Stimulated activated CD4-positive, alpha-beta T cell treated with anti-CD3 and anti-CD28 coated beads, Interleukin-4, amount 100 ng/mL, for 48 hours (primary cell): ENCODE measurements around the gene COX5B.
"Not testable (repeated sequence)": the region's sequence is repeated elsewhere in the genome, so short reads cannot be mapped to it uniquely, and the experiment has no call there.

Source experiments
- DNase-seq, 2 donors: peaks; one replicate each; pipeline ENCODE4 v3.0.0-alpha.2; 2020; ENCODE audit warnings: low read depth in 2 of 2

Gene COX5B, protein sequence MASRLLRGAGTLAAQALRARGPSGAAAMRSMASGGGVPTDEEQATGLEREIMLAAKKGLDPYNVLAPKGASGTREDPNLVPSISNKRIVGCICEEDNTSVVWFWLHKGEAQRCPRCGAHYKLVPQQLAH

DNA sequence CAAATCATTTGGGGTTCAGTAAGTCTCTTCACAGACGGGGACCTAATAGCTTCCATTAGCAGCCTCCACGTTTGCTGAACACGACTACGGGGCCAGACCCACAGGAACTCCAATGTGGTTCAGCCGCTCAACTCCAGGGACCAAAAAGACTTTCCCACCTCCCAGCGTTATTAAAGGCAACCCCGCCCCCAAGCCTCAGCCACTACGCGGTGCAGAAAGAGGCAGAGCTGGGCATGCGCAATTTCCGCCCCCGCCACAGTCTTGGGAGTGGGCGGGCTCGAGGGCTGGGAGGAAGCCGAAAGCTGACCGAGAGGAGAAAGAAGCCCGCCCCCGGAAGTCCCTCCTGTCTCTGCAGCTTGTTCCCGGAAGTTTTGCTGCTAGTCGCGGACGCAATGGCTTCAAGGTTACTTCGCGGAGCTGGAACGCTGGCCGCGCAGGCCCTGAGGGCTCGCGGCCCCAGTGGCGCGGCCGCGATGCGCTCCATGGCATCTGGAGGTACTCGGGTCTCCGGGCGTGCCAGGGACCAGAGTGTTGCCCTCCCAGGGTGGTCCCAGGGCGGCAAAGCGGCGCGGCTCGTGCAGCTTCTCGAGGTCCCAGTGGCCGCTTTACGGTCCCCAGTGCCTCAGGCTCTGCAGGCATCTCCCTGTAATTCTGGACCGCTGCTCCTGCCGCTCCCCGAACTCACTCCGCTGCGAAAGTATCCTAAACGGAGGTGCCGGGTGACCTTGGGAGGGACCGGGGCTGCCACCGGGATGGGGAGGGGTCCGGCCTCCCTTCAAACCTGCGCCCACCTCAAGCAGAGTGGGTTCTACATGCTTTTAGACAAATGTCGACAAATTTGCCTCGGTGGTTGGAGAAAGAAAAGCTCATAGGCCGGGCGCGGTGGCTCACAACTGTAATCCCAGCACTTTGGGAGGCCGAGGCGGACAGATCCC lies at the start of gene COX5B:
Gene COX5B (plus strand): TSS at position 368 of the 935 bp plus-strand sequence. CDS start 25 bp downstream, at position 393.
- peak; percentile 98 for DNase-seq

DNA sequence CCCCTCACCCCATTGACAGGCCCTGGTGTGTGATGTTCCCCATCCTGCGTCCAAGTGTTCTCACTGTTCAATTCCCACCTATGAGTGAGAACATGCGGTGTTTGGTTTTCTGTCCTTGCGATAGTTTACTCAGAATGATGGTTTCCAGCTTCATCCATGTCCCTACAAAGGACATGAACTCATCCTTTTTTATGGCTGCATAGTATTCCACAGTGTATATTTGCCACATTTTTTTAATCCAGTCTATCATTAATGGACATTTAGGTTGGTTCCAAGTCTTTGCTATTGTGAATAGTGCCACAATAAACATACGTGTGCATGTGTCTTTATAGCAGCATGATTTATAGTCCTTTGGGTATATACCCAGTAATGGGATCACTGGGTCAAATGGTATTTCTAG lies 49.7 kb upstream of the COX5B start:
- not testable (repeated sequence) for DNase-seq

DNA sequence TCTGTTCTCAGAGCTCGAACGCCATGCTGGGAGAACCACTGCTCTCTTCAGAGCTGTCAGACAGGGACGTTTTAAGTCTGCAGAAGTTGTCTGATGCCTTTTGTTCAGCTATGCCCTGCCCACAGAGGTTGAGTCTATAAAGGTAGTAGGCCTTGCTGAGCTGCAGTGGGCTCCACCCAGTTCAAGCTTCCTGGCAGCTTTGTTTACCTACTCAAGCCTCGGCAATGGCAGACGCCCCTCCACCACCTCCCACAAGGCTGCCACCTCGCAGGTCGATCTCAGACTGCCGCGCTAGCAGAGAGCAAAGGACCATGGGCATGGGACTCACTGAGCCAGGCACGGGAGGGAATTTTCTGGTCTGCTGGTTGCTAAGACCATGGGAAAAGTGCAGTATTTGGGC lies 44.3 kb upstream of the COX5B start:
- DNase-seq: not testable (repeated sequence)

DNA sequence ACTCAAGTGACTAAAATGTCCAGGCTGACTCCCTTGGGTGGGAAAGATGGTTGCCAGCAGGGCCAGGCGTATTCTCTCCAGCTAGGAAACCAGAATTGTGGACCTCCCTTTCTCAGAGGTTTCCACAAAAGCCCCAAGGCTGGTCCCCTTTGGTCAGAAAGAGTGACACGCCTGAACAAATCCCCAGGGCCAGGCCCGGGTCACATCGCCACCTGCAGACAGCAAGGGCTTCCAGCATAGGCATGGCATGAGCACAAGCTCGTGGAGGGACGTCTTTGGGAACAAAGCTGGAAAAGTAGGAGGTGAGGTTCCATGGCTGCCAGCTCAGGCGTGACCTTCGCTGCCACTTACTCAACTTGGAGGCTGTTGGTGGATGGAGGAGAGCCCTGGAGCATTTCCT lies 40.8 kb upstream of the COX5B start:
- DNase-seq: not testable (repeated sequence)

DNA sequence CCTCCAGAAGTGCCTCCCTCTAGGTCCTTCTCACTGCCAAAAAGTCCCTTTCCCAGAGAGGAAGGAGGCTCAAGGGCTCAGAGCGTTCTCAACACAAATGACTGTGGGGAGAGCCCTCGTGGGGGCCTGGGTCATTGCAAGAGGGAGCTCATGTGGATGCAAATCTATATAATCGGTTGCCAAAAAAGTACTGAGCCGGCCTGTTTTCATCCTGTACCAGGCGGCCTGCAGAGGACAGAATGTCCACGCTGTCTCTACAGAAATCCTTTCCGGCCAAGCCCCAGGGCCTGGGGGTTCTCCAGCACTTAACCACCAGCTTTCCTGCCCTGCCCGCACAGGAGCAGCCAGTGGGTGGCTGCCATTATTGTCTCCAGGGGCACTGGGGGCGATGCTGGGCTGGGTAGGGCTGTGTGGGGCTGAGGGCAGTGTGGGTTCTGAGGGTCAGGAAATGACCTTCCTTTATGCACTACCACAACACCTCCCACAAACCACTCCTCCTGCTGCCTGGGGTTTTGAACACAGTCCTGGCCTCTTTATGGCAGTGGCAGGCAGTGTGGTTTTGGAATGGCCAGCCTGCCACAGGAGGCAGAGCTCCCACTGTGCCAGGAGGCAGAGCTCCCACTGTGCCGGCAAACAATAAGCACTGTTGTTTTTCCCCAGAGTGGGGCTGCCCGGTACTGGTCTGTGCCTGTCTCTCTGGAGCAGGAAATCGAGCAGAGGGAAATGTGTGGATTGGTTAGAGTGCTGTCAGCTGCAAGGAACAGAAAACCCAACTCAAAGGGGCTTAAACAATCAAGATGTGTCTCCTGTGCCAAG lies 40.1 kb upstream of the COX5B start:
- not testable (repeated sequence) for DNase-seq

DNA sequence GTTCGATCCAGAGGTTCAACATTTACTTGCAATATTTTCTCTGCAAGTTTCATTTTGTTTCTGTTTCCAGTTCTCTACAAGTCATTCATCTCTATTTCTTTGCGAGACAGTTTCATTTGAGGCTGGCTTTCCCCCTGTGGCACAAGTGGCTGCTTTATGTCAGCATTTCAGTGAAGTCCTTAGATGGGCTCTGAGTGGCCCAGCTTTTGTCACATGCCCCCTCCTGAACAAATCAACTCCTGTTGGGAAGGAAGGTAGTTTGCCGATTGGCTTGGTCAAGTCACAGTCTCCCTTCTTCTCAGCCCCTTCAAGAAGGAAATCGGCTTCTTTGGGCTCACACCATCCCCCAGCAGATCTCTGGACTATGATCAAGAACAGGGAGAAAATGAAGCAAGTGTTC lies 37.1 kb upstream of the COX5B start:
- DNase-seq: not testable (repeated sequence)

DNA sequence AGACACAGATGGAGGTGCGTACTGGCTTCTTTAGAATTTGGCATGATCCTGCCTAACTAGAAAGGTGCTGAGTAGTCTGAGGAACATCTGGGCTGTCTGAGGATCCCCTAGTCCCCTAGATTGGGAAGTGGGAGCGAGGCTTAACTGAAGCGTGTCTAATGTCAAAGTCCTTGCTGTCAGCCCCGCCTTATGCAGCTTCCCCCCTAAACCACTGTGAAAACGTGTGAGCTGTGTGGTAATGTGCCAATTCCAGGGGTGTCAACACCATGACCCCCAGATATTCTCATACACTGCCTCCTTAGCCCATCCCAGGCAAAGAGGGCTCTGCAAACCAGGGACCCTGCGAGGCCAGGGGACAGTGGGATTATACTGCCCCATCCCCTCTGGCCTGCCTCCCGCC lies 34.0 kb upstream of the COX5B start:
- not testable (repeated sequence) for DNase-seq

DNA sequence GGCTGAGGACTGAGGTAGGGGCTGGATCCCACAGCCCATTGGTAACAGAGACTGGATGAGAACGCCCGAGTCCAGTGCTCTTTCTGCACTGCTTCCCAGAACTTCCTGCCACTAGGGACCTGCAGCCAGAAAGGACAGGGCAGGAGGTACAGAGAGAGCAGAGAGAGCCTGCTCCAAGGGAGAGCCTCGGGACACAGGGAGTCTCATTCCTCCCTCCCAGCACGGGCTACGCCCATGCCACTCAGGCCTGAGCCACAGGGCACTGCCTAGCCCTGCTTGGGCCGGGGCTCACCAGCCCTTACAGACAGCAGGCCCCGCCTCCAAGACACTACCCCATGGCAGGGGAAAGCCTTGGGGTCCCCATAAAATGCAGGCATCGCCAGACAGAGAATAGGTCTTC lies 30.1 kb upstream of the COX5B start:
- DNase-seq: not testable (repeated sequence)

DNA sequence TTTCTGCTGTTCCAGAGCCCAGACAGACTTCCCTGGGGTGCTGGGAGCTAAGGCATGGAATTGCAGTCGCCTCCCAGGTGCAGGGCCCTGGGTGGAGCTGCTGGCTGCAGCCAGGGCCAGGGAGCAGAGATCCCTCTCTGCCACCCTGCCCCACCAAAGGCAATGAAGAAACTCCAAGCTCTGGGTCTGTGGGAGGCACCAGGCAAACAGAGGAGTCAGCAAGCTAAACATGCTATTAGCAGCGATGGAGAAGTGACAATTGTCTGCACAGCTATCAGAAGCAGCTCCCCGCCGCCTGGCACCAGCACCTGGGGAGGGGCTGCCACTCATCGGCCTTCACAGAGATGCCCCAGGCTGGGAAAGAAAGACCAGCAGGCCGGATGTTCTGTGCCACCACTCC lies 28.0 kb upstream of the COX5B start:
- no peak for DNase-seq

DNA sequence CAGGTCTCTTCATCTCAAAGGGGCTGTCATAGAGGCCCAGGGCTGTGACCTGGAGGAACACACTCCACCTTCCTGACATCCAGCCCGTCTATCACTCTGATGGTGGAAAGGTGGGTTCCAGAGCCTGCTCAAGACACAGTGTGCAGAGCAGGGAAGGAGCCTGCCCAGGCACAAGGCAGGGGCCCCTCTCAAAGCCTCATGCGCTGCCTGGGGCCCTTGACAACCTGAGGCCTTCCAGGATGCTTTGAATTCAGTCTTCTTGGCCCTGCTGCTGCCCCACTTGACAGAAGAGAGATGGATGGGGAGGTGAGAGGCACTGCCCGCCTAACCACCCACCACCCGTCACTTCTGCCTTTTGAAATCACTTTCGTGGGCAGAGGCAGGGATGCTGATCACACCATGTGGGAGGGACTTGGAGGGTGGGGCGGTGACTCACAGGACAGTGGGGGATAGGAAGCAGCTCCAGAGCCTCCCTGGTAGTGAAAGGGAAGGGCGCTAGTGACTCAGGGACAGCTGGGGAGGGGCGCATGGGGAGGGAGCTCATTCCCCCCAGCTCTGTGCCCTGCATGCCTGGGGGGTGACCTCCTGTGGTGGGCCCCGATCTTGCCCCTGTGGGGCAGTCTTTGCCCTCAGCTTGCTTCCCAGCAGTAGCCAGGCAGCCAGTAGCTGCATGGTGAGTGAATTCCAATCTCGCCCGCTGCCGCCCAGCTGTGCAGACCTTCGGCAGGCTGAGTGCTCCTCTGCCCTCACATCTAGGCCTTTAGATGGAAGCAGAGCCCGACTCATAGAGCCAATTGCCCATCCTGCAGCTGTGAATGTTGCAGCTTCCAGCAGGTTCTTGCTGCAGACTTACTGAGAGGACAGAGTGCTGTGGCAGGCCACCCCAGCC lies 26.7 kb upstream of the COX5B start:
- DNase-seq: not testable (repeated sequence)

DNA sequence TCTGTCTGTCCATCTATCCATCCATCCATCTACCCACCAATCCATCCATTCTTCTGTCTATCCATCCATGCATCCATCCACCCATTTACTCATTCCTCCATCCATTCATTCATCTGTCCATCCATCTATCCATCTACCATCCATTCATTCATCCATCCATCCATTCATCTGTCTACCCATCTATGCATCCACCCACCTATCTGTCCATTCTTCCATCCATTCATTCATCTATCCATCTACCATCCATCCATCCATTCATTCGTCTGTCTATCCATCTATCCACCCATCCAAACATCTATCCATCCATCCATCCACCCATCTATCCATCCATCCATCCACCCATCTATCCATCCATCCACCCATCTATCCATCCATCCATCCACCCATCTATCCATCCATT lies 25.4 kb upstream of the COX5B start:
- not testable (repeated sequence) for DNase-seq

DNA sequence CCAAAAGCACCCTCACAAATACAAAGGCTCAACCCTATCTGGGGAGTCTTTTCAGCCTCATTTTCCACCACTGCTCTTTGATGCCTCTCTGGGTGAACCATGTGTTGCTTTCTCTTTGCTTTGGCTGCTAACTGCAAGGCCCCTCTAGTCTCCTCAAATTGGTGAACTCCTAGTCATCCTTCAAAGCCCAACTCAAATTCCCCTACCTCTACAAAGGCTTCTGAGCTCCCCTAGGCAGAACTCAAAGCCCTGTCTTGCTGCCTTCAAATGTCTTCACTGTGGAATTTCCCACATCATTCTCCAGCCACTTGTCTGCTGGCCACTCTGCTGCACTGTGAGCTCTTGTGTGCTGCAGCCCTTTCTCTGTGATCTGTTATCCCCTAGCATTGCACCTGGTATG lies 22.9 kb upstream of the COX5B start:
- DNase-seq: not testable (repeated sequence)

DNA sequence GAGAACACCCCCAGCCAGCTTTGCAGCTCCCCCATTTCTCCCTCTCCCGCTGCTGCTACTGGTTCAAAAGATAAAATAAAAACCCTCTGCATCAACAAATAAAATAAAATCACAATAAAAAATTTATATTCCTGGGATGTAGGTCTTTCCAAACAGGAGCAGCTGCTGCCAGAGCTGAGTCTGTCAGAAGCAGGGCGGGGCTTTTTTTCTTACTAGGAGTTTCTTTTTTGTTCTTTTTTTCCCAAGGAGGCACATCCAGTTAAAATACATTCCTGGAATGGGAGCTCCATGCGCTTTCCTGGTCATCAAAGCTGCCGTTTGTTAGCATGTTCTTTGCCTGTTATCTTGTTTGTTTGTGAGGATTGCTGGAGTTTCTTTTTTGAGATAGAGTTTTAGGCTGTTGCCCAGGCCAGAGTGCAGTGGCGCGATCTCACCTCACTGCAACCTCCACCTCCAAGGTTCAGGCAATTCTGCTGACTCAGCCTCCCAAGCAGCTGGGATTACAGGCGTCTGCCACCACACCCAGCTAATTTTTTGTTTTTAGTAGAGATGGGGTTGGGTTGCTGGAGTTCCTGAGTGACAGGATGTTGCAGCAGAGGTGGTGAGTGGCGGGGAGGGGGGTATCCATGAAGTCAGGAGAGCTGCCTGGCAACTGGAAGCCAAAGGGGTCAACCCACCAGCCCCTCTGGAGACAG lies 20.4 kb upstream of the COX5B start:
- not testable (repeated sequence) for DNase-seq

DNA sequence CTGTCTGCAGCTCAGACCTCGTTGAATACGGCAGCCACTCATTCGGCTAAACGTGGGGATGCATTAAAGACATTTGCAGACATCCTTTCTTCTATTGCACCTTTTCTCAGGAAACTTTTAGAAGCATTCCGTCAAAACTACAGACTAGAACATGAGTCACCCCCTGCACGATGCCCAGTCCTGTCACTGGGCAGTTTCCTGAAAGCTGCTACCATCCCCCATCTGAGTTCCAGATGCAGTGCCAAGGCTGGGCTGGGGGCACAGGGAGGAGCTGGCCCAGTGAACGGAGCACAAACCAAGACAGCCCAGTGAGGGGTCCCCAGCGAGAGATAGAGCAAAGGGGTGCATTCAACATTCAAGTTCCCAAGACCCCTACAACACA lies 19.8 kb upstream of the COX5B start:
- DNase-seq: not testable (repeated sequence)

DNA sequence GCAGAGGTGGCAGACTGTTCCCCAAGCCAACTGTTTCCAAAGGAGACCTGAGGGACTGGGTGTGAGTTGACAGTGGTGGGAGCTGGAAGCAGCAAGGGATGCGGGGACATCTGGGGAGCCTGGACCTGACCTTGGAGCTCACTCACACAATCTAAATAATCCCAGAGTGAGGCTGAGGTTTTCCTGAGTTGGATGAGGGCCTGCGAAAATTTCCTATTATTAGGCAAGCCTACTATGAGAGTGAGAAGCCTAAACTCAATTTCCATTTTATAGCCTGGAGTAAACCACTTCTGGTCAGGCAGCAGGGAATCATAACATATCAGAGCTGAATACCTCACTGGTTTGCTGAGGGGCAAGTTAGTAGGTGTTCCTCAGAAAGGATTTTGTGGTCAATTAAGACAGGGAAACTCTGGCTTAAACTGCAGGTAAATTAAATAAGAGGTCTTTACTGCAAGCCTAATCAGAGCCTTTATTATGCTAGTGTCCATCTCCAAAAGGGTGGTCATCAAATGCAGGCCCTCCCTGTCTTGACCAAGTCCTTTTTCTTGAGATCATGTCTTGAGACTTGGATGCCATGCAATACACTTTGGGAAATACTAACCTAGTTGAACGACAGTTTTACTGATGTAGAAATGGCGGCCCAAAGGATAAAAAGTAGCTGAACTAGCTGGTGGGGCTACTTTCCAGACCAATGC lies 1.7 kb upstream of the COX5B start:
- no peak for DNase-seq

DNA sequence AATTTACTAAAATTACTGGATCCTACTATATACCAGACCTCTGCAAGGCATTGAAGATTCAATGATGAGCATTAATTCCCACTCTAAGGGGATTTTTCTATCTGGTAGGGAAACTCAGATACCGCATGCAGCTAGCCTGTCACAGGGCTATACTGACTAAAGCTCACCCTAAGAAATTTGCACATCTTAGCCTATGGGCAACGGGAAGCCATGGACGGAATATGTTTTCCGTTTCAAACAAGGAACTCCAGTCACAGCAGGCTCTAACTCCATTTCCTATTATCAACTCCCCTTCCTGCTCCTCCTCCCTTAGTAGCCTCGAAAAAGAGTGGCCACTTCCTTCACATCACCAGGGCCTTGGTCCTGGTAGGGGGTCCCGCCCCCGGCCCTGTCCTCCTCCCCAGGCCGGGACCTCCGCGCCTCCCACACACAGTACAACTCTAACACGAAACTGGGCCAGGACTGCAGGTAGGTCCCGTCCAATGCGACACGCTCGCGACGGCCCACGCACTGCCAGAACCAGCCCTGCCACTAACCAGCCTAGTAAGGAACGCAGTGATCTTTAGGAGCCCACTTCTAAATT lies 659 bp upstream of the COX5B start:
- DNase-seq: no peak

DNA sequence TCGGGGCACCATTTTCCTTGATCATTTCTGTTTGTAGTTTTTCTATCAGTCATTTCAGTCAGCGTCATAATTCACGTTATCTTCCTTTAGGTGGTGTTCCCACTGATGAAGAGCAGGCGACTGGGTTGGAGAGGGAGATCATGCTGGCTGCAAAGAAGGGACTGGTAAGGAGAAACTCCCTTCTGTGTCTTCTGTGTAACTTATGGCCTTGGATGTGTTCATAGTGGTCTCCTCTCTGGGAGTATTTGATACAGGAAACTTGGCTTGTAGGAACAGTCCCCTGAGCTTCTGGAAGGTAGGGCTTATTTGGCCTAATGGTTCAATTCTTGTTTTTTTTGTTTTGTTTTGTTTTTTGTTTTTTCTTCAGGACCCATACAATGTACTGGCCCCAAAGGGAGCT lies 1.1 kb downstream of the COX5B start:
- DNase-seq: no peak

DNA sequence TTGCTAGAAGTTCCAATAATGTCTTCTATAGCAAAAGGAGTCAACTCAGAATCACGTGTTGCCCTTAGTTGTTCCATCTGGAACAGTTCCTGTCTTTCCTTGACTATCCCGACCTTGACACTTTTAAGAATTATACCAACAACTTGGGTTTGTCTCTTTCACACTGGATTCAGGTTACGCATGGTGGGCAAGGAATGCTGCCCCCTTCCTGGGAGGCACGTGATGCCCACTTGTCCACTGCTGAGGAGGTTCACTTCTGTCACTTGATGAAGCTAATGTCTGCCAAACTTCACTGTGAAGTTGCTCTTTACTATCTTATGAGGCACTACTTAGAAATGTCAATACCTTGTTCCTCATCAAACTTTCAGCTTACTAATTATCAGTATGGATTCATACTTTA lies 5.3 kb downstream of the COX5B start:
- DNase-seq: no peak

DNA sequence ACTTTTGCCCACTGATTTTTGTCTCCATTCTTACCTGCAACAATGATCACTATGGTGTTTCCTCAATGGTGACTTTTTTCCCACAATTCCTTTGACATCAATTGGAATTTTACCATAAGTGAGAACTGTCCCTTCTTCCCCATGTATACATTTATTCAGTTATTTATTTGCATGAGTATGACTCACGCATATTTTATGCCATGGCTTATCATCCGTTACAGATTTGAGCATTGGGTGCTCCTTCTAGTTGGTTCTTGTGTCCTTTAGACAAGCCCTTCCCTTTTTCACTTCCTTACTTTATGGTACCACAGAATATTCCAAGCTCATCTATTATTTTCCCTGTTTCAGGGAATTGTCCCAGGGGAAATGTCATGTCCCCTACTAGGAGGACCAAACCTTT lies 7.6 kb downstream of the COX5B start:
- DNase-seq: no peak

DNA sequence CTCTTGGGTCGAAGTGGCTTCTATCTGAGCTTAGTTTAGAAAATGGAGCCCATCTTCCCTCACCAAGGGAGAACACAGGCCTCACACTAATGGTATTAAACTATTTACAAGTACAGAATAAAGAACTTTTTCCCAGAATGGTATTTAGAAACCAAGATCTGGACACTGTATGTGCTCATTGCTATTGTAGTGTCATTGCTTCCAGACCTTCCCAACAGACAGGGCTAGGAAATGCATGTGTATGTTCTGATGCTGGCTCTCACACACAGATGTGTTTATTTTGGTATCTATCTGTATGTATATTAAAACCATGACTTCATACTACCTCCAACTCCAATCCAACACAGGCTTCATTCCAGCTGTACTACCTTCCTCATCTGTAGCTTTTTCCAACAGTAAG lies 8.0 kb downstream of the COX5B start:
- DNase-seq: no peak
